Ishikawa (cell line): ENCODE measurements around the gene LARP6.

Experiments used
- CEBPB ChIP-seq: IDR thresholded peaks from 2 replicates; pipeline ENCODE4 v1.6.1; 2012
- CREB1 ChIP-seq: IDR thresholded peaks from 2 replicates; pipeline ENCODE4 v1.6.1; 2012; ENCODE audit warnings: low read depth
- EGR1 ChIP-seq: IDR thresholded peaks from 2 replicates; pipeline ENCODE4 v1.6.1; 2012
- EP300 ChIP-seq: IDR thresholded peaks from 2 replicates; pipeline ENCODE4 v1.6.1; 2012; ENCODE audit warnings: borderline replicate concordance
- FOXM1 ChIP-seq: IDR thresholded peaks from 2 replicates; pipeline ENCODE4 v1.6.1; 2012; ENCODE audit warnings: low read depth, borderline replicate concordance
- MAX ChIP-seq: IDR thresholded peaks from 2 replicates; pipeline ENCODE4 v1.6.1; 2012
- RAD21 ChIP-seq: IDR thresholded peaks from 2 replicates; pipeline ENCODE4 v1.6.1; 2012; ENCODE audit warnings: low read depth
- REST ChIP-seq: IDR thresholded peaks from 2 replicates; pipeline ENCODE4 v1.6.1; 2012; ENCODE audit warnings: low read depth, mild to moderate bottlenecking
- TAF1 ChIP-seq: IDR thresholded peaks from 2 replicates; pipeline ENCODE4 v1.6.1; 2012; ENCODE audit warnings: low read depth, mild to moderate bottlenecking
- TEAD4 ChIP-seq: IDR thresholded peaks from 2 replicates; pipeline ENCODE4 v1.6.1; 2012
- YY1 ChIP-seq: IDR thresholded peaks from 2 replicates; pipeline ENCODE4 v1.6.1; 2012; ENCODE audit warnings: low read depth
- TF ChIP-seq, protein P1 (sequence below): IDR thresholded peaks from 2 replicates; pipeline ENCODE4 v1.6.1; 2012

DNA sequence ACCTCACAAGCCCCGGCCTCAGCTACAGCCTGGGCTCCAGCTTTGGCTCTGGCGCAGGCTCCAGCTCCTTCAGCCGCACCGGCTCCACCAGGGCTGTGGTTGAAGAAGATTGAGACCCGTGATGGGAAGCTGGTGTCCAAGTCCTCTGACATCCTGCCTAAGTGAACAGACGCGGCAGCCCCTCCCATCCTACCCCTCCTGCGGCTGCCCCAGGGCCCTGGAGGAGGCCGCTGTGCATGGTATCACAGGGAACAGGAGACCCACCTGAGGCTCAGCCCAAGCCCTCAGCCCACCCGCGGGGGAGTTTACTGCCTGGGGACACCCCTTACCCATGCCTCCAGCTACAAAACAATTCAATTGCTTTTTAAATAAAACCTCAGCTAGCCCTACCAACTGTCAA, 6.0 kb upstream of the LARP6 start:
- TF ChIP-seq TEAD4: no peak
- TF ChIP-seq MAX: no peak
- no peak for TF ChIP-seq EP300
- no peak for TF ChIP-seq RAD21
- no peak for TF ChIP-seq TAF1
- TF ChIP-seq, protein P1, sequence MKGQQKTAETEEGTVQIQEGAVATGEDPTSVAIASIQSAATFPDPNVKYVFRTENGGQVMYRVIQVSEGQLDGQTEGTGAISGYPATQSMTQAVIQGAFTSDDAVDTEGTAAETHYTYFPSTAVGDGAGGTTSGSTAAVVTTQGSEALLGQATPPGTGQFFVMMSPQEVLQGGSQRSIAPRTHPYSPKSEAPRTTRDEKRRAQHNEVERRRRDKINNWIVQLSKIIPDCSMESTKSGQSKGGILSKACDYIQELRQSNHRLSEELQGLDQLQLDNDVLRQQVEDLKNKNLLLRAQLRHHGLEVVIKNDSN: no peak
- no peak for TF ChIP-seq YY1
- TF ChIP-seq REST: no peak
- no peak for TF ChIP-seq EGR1
- TF ChIP-seq FOXM1: no peak
- no peak for TF ChIP-seq CEBPB
- no peak for TF ChIP-seq CREB1
